Measurements from ENCODE around the gene TNS4.

TNS4 gene

GRCh38 chr17:40534371-40535189 lies 33.2 kb upstream of the TNS4 start:
- DNase-seq: no peak

GRCh38 chr17:40533896-40534295 lies 32.5 kb upstream of the TNS4 start:
- DNase-seq: no peak

GRCh38 chr17:40532520-40533253 lies 31.3 kb upstream of the TNS4 start:
- DNase-seq: no peak

GRCh38 chr17:40531051-40531991 lies 29.9 kb upstream of the TNS4 start:
- no peak for DNase-seq

GRCh38 chr17:40530531-40530994 lies 29.1 kb upstream of the TNS4 start:
- DNase-seq: no peak

GRCh38 chr17:40529991-40530390 lies 28.6 kb upstream of the TNS4 start:
- DNase-seq: no peak

- no peak for DNase-seq
Measured at GRCh38 chr17:40528692-40529417, 27.4 kb upstream of the TNS4 start.

GRCh38 chr17:40526668-40527067 lies 25.2 kb upstream of the TNS4 start:
- no peak for DNase-seq

- no peak for DNase-seq
Measured at GRCh38 chr17:40525294-40525693, 23.9 kb upstream of the TNS4 start.

GRCh38 chr17:40524243-40524965 lies 23.0 kb upstream of the TNS4 start:
- DNase-seq: no peak

- DNase-seq: no peak
Measured at GRCh38 chr17:40522961-40523310, 21.5 kb upstream of the TNS4 start.

GRCh38 chr17:40522250-40522960 lies 21.0 kb upstream of the TNS4 start:
- no peak for DNase-seq

GRCh38 chr17:40520991-40521453 lies 19.6 kb upstream of the TNS4 start:
- no peak for DNase-seq

GRCh38 chr17:40519089-40519775 lies 17.8 kb upstream of the TNS4 start:
- no peak for DNase-seq

GRCh38 chr17:40518401-40519088 lies 17.1 kb upstream of the TNS4 start:
- no peak for DNase-seq

- DNase-seq: no peak
Measured at GRCh38 chr17:40517981-40518380, 16.6 kb upstream of the TNS4 start.

- no peak for DNase-seq
Measured at GRCh38 chr17:40517286-40517662, 15.9 kb upstream of the TNS4 start.

GRCh38 chr17:40516581-40517285 lies 15.3 kb upstream of the TNS4 start:
- no peak for DNase-seq

GRCh38 chr17:40515491-40516041 lies 14.1 kb upstream of the TNS4 start:
- DNase-seq: no peak

All from GOT3 (cell line).